GM10248 (cell line): ENCODE results near the gene NCBP3.

Source experiments
- CTCF ChIA-PET: fragments of 300-600 bp; sonication (Branson Sonifier 250); formaldehyde crosslinking; extraction: SDS; loops from one replicate; lab custom pipeline; 2021; ENCODE audit warnings: antibody characterized with exemption; lab: Yijun Ruan, JAX
- POLR2A ChIA-PET: fragments of 350-650 bp; sonication (Branson Sonifier 250); formaldehyde crosslinking; extraction: SDS; loops from one replicate; lab custom pipeline; 2020; ENCODE audit warnings: antibody characterized with exemption; lab: Yijun Ruan, JAX
- DNase-seq: peaks from one replicate; pipeline ENCODE4 v3.0.0; 2012; ENCODE audit errors: extremely low spot score
- TF ChIP-seq, protein P1 (sequence below): IDR thresholded peaks from 2 replicates; pipeline ENCODE4 v1.5.1; 2012; ENCODE audit warnings: mild to moderate bottlenecking, low read depth; ENCODE audit errors: extremely low read depth, missing control alignments, control extremely low read depth

The NCBP3 gene

DNA sequence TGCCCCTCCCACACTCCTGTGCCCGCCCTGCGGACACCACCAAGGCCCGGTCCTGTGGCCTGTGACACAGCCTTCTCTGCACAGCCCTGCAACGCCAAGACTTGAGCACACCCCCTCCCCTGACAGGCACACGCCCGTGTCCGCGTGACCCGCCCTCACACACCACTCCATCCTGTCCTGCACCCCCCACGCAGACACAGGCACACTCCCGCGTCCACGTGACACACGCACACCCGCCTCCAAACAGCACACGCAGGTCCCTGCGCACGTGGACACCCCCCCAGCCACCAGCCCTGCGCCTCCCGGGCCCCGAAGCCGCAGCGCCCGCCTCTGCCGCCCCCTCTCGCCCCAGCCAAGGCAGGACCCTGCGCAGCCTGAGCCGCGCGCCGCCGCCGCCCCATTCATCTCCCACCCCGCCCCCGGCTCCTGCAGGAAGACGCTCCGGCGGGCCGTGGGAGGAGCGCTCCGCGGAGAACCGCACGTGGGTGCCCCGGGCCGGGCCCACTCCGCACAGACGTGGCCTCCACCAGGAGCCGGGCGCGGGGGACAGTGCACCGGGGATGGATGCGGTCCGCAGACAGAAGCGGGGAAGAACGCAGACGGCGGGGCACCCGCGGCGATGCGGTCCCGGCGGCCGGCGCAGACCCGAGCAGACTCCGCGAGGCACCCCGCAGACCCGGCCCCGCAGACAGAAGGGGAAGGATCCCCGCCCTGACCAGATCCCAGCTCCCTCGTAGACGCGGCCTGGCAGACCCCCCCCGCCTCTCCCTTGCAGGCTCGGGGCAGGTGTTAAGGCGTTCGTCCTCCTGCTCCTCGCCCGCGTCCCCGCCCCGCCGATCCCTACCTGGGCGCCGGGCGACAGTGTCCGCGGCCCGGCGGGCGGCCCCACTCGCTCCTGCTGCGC is 46.3 kb upstream of the NCBP3 start:
- CTCF ChIA-PET = interaction anchor here (1.0 to 3.3 kb wide), 5 partner anchors 12 to 46 kb away, joined by 3 to 31 read pairs (median 13); partner anchors contain the start of gene NCBP3
- DNase-seq = peak; percentile 49
- POLR2A ChIA-PET = interaction anchor here (1.3 kb wide), 1 partner anchor 19 kb away, joined by 3 read pairs; no protein-coding TSS in a partner anchor
- TF ChIP-seq, protein P1, sequence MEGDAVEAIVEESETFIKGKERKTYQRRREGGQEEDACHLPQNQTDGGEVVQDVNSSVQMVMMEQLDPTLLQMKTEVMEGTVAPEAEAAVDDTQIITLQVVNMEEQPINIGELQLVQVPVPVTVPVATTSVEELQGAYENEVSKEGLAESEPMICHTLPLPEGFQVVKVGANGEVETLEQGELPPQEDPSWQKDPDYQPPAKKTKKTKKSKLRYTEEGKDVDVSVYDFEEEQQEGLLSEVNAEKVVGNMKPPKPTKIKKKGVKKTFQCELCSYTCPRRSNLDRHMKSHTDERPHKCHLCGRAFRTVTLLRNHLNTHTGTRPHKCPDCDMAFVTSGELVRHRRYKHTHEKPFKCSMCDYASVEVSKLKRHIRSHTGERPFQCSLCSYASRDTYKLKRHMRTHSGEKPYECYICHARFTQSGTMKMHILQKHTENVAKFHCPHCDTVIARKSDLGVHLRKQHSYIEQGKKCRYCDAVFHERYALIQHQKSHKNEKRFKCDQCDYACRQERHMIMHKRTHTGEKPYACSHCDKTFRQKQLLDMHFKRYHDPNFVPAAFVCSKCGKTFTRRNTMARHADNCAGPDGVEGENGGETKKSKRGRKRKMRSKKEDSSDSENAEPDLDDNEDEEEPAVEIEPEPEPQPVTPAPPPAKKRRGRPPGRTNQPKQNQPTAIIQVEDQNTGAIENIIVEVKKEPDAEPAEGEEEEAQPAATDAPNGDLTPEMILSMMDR = no peak

DNA sequence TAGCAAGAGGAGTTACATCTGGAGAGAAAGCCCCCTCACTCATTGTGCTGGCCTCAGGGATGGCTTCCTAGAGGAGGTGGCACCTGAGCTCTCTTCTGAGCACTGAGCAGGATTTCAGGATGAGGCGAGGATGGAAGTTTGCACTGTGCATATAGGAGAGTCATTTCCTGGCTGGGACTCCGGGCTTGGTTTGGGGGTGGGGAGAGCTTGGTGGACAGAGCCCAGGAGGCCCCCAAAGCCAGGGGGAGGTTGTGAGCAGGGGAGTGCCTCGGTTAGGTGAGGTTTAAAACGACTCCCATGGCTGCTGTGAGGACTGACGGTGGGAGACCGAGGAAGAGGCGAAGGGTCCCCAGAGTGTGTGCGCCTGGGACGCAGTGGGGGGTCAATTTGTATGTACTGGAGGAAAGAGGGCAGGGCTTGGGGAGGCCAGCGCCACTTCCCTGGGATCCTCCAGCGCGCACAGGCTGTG is 45.6 kb upstream of the NCBP3 start:
- TF ChIP-seq, protein P1 = no peak
- CTCF ChIA-PET = interaction anchor here (1.0 kb wide), 1 partner anchor 22 kb away, joined by 3 read pairs; no protein-coding TSS in a partner anchor
- no peak for DNase-seq
- POLR2A ChIA-PET = no interaction called here

DNA sequence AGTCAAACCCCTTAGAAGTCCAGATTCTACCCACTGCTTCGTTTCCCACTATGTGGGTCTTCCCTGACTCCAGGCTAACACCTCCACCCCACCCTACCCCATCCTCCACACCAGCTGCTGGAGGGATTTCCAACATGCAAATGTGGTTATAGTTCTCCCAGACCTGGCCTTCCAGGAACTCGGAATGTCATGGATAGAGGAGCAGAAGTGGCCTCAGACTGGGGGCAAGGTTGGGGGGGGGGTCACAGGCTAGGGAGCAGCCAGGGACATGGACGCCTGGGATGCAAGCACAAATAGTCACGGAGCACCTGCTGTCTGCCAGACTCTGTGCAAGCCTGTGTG is 44.8 kb upstream of the NCBP3 start:
- ChIA-PET CTCF (interaction anchor here (0.8 to 2.4 kb wide), 3 partner anchors 17 to 26 kb away, joined by 3 to 9 read pairs (median 3); no protein-coding TSS in a partner anchor), POLR2A (no interaction called here)
- no peak for DNase-seq
- TF ChIP-seq, protein P1 = no peak

DNA sequence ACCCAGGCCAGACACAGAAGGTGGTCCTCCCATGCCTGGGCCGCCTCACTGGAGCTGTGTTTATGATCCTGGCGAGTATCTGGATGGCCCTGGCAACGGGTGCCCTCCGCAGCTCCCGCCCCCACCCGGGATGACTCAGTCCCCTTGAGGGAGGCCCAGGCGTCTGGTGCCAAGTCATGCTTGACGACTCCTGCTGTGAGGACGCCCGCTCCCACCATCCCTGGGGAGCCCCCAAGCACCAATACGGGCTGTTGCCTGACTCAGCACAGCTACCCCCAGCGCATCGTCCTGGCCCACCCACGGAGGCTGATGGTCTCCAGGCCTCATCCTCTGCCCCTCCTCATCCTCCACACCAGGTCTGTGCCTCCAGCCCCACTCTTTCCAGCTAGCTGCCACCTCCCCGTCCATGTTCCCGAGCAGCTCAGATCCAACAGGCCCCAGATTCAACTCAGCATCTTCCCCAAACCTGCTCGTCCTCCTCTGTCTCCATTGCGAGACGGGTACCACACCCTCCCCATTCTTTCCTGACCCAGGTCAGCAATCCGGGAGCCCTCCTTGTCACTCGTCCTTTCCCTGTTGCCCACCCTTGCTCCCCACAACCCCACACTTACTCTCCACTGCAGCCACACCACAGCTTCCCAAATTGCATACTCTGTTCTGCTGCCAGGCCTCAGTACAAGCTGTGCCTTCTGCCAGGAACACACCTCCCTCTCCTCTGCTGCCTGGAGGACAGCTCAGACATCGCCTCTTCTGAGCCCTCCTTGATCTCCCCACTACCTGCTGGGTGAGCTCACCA is 44.2 kb upstream of the NCBP3 start:
- TF ChIP-seq, protein P1 = no peak
- CTCF ChIA-PET = interaction anchor here (0.8 to 2.4 kb wide), 6 partner anchors 18 to 62 kb away, joined by 3 to 9 read pairs (median 3); partner anchors contain the start of gene NCBP3
- DNase-seq = no peak
- POLR2A ChIA-PET = interaction anchor here (0.6 kb wide), 1 partner anchor 254 kb away, joined by 3 read pairs; no protein-coding TSS in a partner anchor

DNA sequence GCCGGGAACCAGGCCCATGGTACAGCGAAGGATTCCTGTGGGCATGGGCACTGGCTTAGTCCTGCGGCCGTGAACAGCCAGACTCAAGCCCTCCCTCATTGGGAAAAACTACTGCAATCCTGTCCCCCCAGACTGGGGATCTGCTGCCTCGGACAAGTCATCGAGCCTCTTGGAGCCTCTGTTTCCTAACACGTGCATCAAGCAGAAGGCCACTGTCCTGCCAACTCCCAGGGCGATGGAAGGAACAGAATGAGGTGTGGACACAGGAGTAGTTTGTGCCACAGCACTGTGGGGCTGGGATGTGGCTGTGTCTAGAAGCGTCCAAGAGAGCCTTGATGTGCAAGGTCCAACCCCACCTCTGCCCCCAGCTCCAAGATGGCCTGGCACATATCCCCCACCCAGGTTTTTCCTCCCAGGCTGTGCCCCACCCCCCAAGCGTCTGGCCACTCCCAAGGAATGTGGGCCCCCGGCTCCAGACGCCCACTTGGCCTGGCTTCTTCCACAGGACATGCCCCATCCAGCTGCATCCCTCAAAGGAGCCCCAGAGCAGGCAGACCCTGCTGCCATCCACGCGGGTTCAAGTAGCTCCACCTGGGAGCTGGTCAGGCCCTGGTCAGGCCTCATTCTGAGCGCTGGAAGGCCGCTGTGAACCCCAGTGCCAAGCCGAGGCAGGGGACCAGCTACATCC is 43.4 kb upstream of the NCBP3 start:
- ChIA-PET CTCF (interaction anchor here (1.0 to 2.4 kb wide), 5 partner anchors 22 to 62 kb away, joined by 3 to 9 read pairs (median 3); partner anchors contain the start of gene NCBP3), POLR2A (interaction anchor here (0.6 kb wide), 1 partner anchor 255 kb away, joined by 3 read pairs; no protein-coding TSS in a partner anchor)
- TF ChIP-seq, protein P1 = no peak
- no peak for DNase-seq
